Endometrium (tissue), 2 donors: ENCODE results near the gene TMCO6.
"Not testable (repeated sequence)": the region's sequence is repeated elsewhere in the genome, so short reads cannot be mapped to it uniquely, and the experiment has no call there.

ENCODE experiments used
- FAIRE-seq: peaks from 2 replicates; lab custom pipeline; 2012; peaks lifted over from hg19 to GRCh38; lab: Jason Lieb, UNC
- donor health status: control.
- donor health status: control.

Gene TMCO6

DNA sequence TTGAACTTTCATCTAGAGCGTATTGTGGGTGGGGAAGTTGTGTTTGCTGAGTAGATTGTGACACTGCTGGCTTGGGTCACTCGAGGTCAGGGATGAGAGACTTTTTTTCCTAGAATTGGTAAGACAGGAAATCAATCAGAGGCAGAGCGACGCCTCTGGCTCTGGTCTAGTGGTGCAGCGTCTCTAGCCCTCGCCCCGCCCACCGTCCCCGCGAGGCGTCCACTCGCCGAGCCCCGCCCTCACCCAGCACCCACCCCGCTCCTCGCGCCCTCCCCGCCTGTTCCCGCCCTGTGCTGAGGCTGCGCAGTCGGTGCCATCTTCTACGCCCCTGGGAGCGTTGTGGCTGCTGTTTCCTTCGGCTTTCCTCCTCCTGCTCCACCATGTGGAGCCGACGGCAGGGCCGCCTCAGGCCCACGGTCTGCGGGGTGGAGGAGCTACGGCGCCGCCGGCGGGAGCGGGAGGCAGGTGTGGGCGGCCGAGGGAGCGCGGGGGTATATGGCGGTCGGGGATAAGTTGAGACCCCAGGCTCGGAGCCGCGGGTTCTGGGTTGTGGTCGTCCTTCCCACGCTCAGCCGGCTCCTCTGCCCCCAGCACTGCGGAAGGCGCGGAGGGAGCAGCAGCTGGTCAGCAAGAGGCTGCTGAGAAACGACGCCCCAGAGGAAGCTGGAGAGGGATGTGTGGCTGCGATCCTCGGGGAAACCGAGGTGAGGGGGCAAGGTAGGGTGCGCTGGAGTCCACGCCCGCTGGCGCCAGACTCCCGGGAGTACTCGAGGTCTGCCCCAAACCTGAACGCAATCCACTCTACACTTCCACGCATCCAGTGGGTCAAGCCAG, at the start of gene TMCO6:
TMCO6 (plus strand) TSS at position 304 of the 834 bp plus-strand sequence; CDS start at position 381, 77 bp downstream.
- no peak for FAIRE-seq

DNA sequence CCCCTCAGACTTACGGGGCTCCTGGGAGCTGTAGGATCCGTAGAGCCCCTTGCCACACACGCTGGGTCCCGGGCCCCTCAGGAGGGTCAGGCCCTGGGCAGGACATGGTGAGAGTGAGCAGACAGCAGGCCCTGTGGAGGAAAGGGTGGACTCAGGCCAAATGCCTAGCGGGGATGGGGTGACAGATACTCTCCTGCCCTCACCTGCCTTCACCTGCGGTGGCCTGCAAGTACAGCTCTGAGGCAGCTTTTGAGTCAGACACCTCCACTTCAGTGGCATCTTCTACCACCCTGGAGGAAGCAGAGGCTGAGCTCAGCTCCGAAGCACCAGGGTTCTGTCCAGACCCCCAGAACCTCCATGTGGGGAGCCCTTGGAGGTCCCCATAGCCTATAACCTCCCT, 48.4 kb upstream of the TMCO6 start:
- no peak for FAIRE-seq

DNA sequence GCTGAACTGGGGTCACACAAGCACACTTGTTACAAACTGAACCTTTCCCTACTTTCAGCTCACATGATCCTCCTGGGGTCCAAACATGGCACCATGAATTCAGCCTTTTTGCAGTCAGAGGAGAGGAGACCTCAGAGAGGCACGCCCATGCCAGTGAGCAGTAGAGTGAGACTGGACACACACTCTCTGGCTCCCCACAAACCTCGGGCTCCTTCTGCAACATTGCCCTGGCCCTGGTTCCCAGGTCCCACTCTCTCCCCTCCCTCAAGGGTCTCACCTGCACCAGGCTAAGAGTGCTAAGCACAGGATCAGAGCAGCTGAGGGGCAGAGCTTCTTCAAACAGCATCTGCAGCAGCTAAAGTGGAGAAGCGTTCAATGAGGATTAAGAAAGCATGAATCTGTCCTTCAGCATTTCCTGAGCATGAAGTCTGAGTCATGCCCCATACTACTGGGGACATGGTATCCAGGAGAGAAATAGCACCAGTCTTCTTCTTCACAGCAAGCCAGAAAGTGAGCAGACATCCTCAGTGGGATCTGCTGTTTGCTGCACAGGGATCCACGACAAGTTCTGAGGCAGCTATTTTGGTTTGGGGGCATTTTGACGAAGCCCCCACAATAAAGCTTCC, 47.4 kb upstream of the TMCO6 start:
- no peak for FAIRE-seq

DNA sequence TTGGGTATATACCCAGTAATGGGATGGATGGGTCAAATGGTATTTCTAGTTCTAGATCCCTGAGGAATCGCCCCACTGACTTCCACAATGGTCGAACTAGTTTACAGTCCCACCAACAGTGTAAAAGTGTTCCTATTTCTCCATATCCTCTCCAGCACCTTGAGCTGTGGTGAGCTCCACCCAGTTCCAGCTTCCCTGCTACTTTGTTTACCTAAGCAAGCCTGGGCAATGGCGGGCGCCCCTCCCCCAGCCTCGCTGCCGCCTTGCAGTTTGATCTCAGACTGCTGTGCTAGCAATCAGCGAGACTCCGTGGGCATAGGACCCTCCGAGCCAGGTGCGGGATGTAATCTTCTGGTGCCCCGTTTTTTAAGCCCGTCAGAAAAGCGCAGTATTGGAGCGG, 46.2 kb upstream of the TMCO6 start:
- not testable (repeated sequence) for FAIRE-seq

DNA sequence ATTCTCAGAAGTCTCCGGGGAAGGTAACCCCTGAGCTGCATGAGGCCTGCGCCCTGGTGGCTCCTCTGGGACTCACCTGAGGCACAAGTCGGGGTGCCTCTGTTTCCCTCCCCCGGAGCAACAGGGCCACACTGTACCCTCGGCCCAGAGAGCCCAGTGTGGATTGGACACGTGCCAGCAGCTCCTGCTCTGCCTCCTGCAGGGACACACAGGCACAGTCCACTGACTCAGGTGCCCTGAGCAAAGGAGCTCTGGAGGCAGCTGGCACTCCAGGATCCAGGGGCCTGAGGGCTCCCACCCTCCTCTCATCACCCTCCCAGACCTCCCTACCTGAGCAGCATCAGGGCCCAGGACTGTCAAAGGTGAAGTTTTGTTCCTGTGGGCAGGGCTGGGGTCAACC, 45.1 kb upstream of the TMCO6 start:
- FAIRE-seq: no peak

DNA sequence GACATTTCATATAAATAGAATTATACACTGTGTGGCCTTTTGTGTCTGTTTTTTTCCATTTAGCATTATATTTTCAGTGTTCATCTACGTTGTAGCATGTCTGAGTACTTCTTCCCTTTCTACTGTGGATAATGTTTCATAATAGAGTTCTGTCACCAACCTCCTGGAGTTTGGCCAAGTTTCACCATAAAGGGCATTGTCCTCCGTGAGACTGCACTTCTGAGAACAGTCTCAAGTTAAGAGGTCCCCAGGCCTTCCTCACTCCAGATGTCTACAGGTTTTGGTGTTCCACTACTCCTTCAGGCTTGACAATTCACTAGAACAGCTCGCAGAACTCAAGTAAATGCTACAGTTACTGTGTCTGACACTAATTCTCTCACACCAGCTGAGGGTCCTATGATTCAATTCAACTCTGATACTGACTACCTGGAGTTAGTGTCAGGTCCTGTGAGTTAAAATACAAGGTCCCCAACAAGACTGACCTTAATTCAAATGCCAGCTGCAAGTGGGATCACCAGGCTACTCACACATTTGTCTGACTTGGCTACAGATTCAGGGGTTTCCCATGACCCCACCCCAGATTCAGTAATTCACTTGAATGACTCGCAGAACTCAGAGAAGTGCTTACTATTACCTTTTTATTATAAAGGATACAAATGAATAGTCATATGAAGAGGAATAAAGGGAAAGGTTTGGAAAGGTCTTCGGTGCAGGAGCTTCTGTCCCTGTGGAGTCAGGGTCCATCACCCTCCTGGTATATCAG, 43.5 kb upstream of the TMCO6 start:
- no peak for FAIRE-seq

DNA sequence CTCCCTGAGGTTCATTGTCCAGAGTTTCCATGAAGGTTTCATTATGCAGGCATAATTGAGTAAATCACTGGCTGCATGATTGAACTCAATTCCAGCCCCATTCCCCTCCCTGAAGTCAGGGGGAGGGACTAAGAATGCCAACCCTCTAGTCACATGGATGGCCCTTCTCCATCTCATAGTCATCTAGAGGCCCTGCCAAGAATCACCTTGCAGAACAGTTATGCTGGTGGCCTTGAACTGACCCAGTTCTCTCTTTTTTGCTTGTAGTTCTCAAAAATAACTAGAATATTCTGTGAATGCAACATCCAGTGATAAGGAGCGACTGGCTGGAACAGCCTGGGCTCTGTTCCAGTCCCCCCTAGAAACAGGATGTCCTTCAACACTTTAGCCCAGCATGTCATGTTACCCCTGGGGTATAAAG, 42.9 kb upstream of the TMCO6 start:
- FAIRE-seq: no peak

DNA sequence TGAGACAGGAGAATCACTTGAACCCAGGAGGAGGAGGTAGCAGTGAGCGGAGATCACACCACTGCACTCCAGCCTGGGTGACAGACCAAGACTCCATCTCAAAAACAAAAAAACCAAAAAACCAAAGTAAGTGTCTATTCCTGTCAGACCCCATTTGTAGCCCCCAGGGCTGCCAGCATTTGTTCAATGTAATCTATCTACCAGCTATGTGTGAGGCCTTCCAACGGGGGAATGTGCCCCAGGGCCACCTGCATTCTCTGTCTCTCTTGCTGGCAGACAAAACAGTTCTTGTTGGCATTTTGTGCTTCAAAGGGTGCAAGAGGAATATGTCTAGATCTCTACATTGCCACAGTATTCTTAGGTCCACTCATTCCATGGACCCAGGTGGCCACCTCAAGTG, 40.4 kb upstream of the TMCO6 start:
- FAIRE-seq: no peak

DNA sequence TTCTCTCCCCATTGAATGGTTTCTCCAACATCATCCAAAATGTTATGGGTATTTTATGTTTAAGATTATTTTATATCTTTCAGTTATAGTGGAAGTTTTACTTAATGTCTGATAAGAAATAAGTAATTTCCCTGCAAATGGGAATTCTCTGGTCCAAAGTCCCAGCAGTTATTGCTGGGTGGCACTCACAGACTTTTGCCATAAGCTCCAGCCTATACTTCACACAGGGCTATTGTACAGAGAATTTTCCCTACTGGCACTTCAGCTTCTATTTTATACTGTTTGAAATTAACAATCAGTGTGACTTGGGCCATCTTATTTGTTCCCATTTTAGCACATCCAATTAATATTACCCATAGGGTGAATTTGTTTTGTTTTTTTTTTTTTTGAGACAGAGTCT, 39.2 kb upstream of the TMCO6 start:
- FAIRE-seq: no peak

DNA sequence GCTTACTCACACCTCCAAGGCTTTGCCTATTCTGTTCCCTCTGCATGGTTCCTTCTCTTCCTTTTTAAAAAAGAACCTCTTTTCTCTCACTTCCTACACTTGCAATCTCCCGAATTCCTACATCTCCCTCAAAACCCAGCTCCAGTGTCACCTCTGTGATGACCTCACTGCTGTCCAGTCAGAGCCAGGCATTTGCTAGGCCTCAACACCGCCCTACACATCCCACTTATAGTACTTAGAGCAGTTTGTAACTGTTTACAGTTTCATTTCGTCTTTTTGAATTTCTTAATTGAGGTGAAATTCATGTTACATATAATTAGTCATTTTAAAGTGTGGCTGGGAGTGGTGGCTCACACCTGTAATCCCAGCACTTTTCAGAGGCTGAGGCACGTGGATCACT, 37.1 kb upstream of the TMCO6 start:
- no peak for FAIRE-seq

DNA sequence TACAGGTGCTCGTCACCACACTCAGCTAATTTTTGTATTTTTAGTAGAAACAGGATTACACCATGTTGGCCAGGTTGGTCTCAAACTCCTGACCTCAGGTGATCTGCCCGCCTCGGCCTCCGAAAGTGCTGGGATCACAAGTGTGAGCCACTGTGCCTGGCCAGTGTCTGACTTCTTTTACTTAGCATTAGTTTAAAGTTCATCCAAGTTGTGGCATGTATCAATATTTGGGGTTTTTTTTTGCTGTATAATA, 35.9 kb upstream of the TMCO6 start:
- not testable (repeated sequence) for FAIRE-seq

DNA sequence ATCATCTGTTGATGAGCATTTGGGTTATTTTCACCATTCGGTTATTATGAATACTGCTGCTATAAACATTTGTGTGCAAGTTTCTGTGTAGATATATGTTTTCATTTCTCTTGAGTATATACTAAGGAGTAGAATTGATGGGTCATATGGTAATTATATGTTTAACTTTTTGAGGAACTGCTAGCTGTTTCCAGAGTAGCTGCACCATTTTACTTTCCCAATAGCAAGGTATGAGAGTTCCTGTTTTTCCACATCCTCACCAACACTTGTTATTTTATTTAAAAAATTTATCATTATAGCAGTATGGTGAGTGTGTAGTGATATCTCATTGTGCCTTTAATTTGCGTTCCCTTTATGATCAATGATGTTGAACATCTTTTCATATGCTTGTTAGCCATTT, 35.5 kb upstream of the TMCO6 start:
- no peak for FAIRE-seq

DNA sequence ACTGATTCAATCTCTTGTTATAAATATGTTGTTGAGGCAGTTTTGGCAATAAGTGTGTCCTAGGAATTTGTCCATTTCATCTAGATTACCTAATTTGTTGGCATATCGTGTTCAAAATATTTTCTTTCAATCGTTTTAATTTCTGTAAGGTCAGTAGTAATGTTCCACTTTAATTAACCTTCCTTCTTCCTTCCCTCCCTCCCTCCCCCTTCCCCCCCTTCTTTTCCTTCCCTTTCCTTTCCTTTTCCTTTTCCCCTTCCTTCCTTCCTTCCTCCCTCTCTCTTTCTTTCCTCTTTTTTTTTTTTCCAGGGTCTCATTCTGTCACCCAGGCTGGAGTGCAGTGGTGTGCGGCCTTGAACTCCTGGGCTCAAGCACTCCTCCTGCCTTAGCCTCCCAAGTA, 33.4 kb upstream of the TMCO6 start:
- no peak for FAIRE-seq

DNA sequence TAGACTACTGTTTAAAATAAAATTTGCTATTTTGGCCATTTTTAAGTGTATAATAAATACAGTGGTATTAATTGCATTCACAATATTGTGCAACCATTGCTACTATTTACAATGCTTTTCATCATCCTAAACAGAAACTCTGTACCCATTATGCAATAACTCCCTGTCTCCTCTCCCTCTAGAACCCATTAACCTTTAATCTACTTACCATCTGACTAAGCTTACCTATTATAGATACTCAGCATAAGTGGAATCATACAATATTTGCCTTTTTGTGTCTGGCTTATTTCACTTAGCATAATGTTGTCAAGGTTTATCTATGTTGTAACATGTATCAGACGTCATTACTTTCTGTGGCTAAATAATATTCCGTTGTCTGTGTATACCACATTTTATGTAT, 32.2 kb upstream of the TMCO6 start:
- no peak for FAIRE-seq

DNA sequence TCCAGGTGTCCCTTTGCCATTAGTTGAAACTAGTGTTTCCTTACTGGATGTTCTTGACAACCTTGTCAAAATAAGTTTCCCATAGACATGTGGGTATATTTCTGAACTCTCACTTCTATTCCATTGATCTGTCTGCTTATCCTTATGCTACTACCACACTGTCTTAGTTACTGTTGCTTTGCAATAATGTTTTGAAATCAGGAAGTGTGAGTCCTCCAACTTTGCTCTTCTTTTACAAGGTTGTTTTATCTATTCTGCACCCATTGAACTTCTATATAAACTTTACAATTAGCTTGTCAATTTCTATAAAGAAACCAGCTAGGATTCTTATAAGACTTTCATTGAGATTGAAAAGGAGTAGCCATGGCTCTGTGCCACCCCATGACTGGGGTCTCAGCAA, 30.5 kb upstream of the TMCO6 start:
- FAIRE-seq: no peak

DNA sequence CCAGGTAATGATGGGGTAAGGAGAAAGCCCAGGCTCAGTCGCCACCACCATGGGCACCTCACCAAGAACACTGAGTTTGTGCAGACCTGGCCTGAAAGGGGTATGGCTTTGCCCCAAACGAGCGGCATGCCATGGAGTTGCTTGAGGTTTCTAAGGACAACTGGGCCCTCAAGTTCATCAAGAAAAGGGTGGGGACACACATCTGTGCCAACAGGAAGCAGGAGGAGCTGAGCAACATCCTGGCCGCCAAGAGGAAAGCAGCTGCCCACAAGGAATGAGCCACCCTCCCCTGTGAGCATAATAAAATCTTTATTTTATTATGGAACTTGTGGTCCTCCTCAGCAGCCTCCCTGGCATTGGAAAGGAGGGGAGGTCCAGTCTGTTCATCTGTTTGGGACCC, 30.1 kb upstream of the TMCO6 start:
- no peak for FAIRE-seq

DNA sequence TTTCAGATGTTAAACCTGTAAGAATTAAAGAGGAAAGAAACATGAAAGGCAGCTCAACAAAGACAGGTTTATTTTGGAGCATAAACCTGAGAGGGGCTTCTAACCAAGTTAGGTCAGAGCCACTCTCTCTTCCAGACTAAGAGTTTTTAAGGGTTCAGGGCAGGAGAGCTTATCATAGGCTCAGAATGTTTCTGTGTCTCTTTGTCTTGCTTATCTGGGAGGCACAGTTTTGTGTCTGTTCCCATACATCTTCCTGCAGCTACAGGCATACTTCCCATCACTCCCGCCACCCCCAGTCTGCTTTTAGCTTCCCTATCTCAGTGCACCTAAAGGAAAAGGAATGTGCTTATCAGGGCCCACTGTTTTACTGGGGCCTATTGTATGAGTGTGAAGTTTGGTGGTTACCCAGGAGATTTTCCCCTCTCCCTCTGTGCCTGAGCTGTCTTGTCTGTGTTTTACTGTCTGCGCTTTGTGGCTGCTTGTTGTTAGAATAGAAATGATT, 28.2 kb upstream of the TMCO6 start:
- FAIRE-seq: no peak

DNA sequence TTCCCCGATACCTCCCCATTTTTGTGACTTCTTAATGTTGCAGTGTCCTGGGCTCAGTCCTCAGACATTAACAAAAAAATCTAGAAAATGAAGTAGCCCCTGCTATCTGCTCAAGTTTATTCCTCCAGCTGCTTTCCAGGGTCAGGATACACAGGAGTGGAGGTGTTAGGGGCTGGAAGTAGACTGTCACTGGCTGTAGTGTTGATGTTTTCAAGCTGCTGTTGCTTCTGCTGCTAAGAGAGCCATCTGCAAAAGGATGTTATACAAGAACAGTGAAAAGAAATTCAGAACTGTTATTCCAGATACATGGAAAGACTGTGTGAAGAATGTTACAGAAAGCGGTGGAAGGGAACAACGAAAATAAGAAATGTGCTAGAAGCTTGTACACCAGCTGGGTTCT, 16.9 kb upstream of the TMCO6 start:
- no peak for FAIRE-seq

DNA sequence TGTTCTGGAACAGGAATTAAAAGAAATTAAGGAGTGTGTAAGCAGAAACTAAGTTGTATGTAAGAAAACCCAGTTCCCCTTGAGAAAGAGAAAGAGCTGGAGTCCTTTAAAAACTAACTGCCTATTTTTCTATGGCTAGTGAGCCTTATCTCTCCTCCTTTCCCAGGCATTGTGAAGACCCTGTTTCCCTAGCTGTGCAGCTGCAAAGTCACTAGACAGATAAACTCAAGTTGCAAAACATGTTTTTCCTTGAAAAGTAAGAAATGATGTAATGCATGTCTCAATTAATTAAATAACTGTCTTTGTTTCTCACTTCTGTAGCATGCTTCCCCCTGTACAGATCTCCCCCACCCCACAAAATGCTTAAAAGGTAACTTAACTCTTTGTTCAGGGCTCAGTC, 16.2 kb upstream of the TMCO6 start:
- not testable (repeated sequence) for FAIRE-seq

DNA sequence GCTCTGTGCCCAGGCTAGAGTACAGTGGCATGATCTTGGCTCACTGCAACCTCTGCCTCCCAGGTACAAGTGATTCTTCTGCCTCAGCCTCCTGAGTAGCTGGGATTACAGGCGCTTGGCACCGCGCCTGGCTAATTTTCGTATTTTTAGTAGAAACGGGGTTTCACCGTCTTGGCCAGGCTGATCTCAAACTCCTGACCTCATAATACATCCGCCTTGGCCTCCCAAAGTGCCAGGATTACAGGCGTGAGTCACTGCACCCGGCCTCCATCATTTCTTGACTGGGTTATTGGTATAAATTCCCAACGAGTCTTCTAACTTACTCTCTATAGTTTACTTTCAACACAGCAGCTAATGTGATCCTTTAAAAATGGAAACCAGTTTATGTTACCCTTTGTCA, 14.4 kb upstream of the TMCO6 start:
- not testable (repeated sequence) for FAIRE-seq

DNA sequence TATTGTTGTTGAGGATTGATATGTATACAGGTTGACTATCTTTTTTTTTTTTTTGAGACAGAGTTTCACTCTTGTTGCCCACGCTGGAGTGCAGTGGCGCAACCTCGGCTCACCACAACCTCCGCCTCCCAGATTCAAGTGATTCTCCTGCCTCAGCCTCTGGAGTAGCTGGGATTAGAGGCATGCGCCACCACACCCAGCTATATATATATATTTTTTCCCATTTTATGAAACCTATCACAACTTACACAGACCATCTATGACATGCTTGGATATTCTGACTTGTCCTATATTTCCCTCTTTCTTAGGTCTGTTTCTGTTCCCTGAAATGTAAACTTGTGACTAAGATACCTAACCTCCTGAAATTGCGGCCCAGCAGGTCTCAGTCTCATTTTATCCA, 11.3 kb upstream of the TMCO6 start:
- no peak for FAIRE-seq

DNA sequence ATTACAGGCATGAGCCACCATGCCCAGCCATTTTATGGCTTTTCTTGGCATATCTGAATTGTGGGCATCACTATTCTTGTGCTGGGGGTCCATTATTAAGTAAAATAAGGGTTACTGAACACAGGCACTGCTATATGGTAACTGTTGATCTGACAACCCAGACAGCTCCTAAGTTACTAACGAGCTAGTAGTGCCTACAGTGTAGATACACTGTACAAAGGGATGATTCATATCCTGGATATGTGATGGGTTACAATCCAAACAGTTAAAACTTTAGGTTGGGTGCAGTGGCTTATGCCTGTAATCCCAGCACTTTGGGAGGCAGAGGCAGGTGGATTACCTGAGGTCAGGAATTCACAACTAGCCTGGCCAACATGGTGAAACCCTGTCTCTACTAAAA, 10.5 kb upstream of the TMCO6 start:
- FAIRE-seq: no peak

DNA sequence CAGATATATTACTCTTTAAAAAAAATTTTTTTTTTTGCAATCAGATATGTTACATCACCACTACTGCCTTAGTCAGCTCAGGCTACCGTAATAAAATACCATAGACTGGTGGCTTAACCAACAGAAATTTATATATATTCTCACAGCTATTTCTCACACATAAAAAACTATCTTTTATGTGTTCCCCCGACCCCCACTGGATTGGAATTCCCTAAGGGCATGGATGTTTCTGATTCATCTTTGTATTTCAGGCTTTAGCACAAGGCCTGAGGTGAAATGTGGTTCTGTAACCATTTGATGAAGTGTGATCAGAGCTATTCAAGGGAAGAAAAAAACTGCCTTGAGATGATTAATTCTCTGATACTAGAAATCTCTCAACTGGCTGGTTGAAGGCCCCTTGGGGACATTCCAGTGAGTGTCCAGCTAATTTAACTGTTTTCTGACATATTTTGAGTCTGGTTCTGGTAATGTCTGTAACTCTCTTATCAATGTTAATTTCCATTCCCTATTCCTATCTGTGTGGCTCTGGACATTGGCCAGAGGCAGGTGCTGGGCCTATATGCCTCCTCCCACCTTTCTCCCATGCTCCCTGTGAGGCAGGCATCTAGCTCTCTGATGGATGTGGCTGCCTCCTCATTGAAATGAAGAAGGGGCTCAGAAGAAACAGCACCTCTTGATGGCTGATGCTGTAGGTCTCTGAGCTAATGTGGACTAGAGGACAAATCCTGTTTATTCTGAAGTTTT, 8.8 kb upstream of the TMCO6 start:
- no peak for FAIRE-seq
